Measurements from ENCODE around the gene PHC1.
A peak's percentile ranks its signal among the peaks of the same experiment; 100 is the strongest.

The PHC1 gene

GRCh38 chr12:8906266-8907180, 7.8 kb upstream of the PHC1 start:
- no peak for TF ChIP-seq CTCF (IDR thresholded peaks at IDR 0.05; ENCODE audit: control insufficient read depth, insufficient read depth, low read depth, low read length, missing control alignments)
- H3K4me3 ChIP-seq (ENCODE audit: control insufficient read depth, low read depth, low read length), result no peak overlapping the region
- DNase-seq (ENCODE audit: low read depth), result no peak

- TF ChIP-seq CTCF (IDR thresholded peaks at IDR 0.05; ENCODE audit: control insufficient read depth, insufficient read depth, low read depth, low read length, missing control alignments), result no peak
- no peak overlapping the region for H3K4me3 ChIP-seq (ENCODE audit: control insufficient read depth, low read depth, low read length)
- no peak for DNase-seq (ENCODE audit: low read depth)
Measured at GRCh38 chr12:8907513-8907912, 6.8 kb upstream of the PHC1 start.

GRCh38 chr12:8909752-8910151, 4.6 kb upstream of the PHC1 start:
- H3K4me3 ChIP-seq (ENCODE audit: control insufficient read depth, low read depth, low read length), result no peak overlapping the region
- no peak for DNase-seq (ENCODE audit: low read depth)
- no peak for TF ChIP-seq CTCF (IDR thresholded peaks at IDR 0.05; ENCODE audit: control insufficient read depth, insufficient read depth, low read depth, low read length, missing control alignments)

- no peak for DNase-seq (ENCODE audit: low read depth)
- no peak overlapping the region for H3K4me3 ChIP-seq (ENCODE audit: control insufficient read depth, low read depth, low read length)
Measured at GRCh38 chr12:8911606-8912268, 2.6 kb upstream of the PHC1 start.

GRCh38 chr12:8912914-8913313, 1.4 kb upstream of the PHC1 start:
- H3K4me3 ChIP-seq (ENCODE audit: control insufficient read depth, low read depth, low read length), result no peak overlapping the region
- no peak for DNase-seq (ENCODE audit: low read depth)
- TF ChIP-seq CTCF (IDR thresholded peaks at IDR 0.05; ENCODE audit: control insufficient read depth, insufficient read depth, low read depth, low read length, missing control alignments), result no peak

More at GRCh38 chr12:8911606-8912268, 2.6 kb upstream of the PHC1 start:
- no peak for TF ChIP-seq CTCF (IDR thresholded peaks at IDR 0.05; ENCODE audit: control insufficient read depth, insufficient read depth, low read depth, low read length, missing control alignments)

GRCh38 chr12:8913702-8914032, 642 bp upstream of the PHC1 start:
- no peak for DNase-seq (ENCODE audit: low read depth)
- peak overlapping the region; percentile 48 for H3K4me3 ChIP-seq (ENCODE audit: control insufficient read depth, low read depth, low read length)
- TF ChIP-seq CTCF (IDR thresholded peaks at IDR 0.05; ENCODE audit: control insufficient read depth, insufficient read depth, low read depth, low read length, missing control alignments), result no peak

Measured in AG09309 (cell line).